ENCODE results near the gene CAMKK2. TPM values are rescaled to one million over a fixed set of nuclear protein-coding genes. Genes with fewer than 3 reads are reported as not detected.
"Not testable (repeated sequence)": the region's sequence is repeated elsewhere in the genome, so short reads cannot be mapped to it uniquely, and the experiment has no call there.

The CAMKK2 gene
- total RNA-seq, 1 donor from 2014 or later: 50.5 TPM

- DNase-seq (ENCODE audit: low spot score): not testable (repeated sequence)
Measured at GRCh38 chr12:121226871-121227270, 69.6 kb downstream of the CAMKK2 start.

DNA sequence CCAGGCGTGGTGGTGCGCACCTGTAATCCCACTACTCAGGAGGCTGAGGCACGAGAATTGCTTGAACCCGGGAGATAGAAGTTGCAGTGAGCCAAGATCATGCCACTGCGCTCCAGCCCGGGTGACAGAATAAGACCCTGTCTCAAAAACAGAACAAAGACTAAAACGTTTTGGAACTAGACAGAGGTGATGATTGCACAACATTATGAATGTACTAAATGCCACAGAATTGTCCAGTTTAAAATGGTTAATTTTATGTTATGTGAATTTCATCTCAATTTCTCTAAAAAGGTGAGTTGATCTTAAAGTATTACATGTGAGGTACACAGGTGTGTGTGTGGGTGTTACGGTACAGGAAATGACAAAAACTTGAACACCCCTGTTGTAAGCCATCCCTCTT lies 70.1 kb downstream of the CAMKK2 start:
- DNase-seq (ENCODE audit: low spot score): no peak

- DNase-seq (ENCODE audit: low spot score): no peak
Measured at GRCh38 chr12:121224591-121224990, 71.9 kb downstream of the CAMKK2 start.

- DNase-seq (ENCODE audit: low spot score): no peak
Measured at GRCh38 chr12:121223292-121224285, 72.9 kb downstream of the CAMKK2 start.

DNA sequence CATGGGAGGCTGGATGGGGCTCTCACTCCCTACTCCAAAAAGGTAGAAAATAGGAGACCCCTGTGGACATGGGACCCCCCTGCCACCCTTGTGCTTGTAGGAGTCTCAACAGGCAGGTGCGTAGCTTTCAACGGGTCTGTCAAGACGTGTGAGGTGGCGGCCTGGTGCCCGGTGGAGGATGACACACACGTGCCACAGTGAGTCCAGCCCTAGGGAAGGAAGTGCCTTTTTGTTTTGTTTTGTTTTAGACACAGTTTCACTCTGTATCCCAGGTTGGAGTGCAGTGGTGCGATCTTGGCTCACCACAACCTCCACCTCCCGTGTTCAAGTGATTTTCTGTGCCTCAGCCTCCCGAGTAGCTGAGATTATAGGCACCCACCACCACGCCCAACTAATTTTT lies 73.7 kb downstream of the CAMKK2 start:
- no peak for DNase-seq (ENCODE audit: low spot score)

- no peak for DNase-seq (ENCODE audit: low spot score)
Measured at GRCh38 chr12:121219353-121219986, 77.0 kb downstream of the CAMKK2 start.

GRCh38 chr12:121218588-121219352 lies 77.7 kb downstream of the CAMKK2 start:
- DNase-seq (ENCODE audit: low spot score): no peak

GRCh38 chr12:121217761-121218160 lies 78.7 kb downstream of the CAMKK2 start:
- DNase-seq (ENCODE audit: low spot score): no peak

GRCh38 chr12:121217063-121217462 lies 79.4 kb downstream of the CAMKK2 start:
- DNase-seq (ENCODE audit: low spot score): no peak

DNA sequence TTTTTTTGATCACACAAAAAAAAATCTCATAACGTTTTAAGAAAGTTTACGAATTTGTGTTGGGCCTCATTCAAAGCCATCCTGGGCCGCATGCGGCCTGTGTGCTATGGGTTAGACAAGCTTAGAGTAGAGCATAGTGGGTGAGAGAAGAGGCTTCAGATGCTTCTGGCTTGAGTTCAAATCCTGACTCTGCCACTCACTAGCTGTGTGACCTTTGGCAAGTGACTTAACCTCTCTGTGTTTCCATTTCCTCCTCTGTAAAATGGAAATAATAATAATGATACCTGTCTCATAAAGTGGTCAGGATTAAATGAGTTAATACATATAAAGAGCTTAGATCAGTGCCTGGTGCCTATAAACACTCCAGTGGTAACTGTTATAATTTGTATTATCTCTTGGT lies 80.4 kb downstream of the CAMKK2 start:
- DNase-seq (ENCODE audit: low spot score): no peak

- no peak for DNase-seq (ENCODE audit: low spot score)
Measured at GRCh38 chr12:121214855-121215745, 81.4 kb downstream of the CAMKK2 start.

DNA sequence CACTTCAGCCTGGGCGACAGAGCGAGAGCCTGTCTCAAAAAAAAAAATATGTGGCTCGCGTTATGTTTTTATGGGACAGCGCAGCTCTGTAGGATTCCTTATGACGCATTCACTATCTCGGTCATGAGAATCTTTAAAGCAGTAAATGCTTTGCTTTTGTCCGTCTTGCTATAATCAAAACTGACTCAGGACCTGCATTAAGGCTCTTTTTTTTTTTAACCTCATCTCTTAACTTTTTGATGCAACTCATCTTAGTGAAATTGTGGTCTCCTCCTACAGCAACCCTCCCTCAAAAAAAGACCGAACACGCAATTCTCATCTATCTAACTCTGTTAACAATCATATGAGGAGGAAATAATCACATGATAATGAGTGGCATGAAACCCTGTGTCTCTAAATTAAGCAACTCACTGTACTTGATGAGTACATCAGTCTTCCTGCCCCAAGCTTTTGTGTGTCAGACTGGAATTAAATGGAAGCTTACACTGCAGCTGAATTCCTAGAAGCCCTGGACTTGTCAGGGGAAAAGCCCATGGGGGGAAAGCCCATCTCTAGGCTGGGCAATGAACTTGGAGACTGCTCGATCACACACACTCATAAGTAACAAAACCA lies 82.2 kb downstream of the CAMKK2 start:
- no peak for DNase-seq (ENCODE audit: low spot score)

DNA sequence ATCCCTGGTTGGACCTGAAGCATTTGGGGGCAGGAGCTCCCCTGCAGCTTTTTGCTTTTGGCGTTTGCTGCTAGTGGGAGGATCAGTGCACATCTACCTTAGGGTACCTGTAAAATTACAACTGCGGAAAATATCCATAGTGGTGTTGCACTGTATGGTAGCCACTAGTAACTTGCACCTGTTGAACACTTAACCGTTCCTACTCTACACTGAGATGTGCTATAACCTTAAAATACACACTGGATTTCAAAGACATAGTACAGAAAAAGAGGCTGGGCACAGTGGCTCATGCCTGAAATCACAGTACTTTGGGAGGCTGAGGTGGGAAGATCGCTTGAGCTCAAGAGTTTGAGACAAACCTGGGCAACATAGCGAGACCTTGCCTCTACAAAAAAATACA lies 83.6 kb downstream of the CAMKK2 start:
- no peak for DNase-seq (ENCODE audit: low spot score)

DNA sequence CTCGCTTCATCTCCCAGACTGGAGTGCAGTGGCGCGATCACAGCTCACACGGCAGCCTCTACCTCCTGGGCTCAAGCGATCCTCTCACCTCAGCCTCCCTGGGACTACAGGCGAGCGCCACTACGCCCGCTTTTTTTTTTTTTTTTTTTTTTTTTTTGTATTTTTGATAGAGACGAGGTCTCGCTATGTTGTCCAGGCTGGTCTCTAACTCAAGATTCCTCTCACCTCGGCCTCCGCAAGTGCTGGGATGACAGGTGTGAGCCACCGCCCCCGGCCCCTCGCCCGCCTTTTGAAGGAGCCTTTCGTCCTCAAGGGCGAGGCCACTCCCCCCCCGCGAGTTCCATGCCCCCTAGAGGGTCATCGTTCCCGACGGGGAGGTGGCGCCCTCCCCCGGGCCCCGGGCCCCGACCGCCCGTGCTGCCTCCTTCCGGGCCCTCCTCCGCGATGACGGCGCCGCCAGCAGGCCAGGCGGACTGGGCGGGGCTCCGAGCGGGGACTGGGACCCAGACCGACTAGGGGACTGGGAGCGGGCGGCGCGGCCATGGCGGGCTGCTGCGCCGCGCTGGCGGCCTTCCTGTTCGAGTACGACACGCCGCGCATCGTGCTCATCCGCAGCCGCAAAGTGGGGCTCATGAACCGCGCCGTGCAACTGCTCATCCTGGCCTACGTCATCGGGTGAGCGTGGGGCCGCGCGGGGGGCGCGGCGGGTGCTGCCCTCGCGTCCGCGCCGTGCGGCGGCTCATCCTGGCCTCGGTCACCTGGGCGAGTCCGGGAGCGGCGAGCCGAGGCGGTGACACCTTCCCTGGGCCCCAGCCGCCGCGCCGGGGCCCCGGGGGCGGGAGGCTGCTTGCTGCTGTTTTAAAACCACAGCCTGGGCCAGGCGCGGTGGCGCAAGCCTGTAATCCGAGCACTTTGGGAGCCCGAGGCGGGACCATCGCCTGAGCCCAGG lies 86.6 kb downstream of the CAMKK2 start, which contains the start of gene P2RX4:
P2RX4 (plus strand) TSS at position 506 of the 949 bp plus-strand sequence; CDS start at position 542, 36 bp downstream.
- peak; percentile 94 for DNase-seq (ENCODE audit: low spot score)

- no peak for DNase-seq (ENCODE audit: low spot score)
Measured at GRCh38 chr12:121209221-121209620, 87.3 kb downstream of the CAMKK2 start.

DNA sequence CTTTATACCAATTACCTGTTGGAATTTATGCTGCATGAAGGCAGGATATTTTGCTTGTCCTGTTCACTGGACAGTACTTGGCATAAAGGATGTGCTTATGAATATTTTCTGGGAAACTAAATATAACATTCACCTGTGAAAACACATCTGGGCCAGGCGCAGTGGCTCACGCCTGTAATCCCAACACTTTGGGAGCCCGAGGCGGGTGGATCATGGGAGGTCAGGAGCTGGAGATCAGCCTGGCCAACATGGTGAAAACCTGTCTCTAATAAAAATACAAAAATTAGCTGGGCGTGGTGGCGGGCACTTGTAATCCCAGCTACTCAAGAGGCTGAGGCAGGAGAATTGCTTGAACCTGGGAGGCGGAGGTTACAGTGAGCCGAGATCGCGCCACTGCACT lies 87.9 kb downstream of the CAMKK2 start:
- not testable (repeated sequence) for DNase-seq (ENCODE audit: low spot score)

DNA sequence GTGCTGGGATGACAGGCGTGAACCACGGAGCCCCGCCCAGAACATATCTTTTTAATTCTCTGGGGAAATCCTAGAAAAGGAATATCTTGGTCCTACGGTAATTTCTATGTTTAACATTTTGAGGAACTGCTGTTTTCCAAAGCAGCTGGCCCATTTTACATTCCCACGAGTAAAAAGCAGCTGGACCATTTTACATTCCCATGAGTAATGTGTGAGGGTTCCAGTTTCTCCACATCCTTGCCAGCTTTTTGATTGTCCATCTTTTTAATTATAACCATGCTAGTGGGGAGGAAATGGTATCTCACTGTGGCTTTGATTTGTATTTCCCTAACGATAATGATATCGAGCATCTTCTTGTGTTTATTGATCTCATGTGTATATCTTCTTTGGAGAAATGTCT lies 91.0 kb downstream of the CAMKK2 start:
- DNase-seq (ENCODE audit: low spot score): no peak

DNA sequence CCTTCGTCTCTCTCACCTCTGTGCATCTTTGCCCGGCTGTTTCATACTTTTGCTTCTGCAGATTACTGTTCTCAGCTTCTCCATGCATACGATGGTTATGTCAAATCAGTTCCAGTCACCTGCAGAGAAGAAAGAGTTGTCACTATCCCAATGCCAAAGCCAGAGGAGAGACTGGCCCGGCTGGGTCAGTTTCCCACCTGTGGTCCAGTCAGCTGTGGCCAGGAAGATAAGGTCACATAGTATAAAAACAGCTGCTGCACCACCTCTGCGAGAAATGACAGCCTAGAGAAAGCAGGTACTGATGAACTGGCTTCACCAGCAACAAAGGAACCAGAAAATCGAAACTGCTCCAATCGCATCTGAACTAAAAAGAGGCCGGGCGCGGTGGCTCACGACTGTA lies 93.0 kb downstream of the CAMKK2 start:
- no peak for DNase-seq (ENCODE audit: low spot score)

Data from mesenteric fat pad (tissue), 1 donor.